Kidney glomerular epithelial cell (primary cell): Measurements from ENCODE around the gene ROCK2.
"Not testable (repeated sequence)": the region's sequence is repeated elsewhere in the genome, so short reads cannot be mapped to it uniquely, and the experiment has no call there.

Experiments used
- DNase-seq: peaks from one replicate; lab custom pipeline; 2025; lab: John Stamatoyannopoulos, UW

ROCK2 gene

GRCh38 chr2:11340717-11341116 is 3.7 kb downstream of the ROCK2 start:
- no peak for DNase-seq

DNA sequence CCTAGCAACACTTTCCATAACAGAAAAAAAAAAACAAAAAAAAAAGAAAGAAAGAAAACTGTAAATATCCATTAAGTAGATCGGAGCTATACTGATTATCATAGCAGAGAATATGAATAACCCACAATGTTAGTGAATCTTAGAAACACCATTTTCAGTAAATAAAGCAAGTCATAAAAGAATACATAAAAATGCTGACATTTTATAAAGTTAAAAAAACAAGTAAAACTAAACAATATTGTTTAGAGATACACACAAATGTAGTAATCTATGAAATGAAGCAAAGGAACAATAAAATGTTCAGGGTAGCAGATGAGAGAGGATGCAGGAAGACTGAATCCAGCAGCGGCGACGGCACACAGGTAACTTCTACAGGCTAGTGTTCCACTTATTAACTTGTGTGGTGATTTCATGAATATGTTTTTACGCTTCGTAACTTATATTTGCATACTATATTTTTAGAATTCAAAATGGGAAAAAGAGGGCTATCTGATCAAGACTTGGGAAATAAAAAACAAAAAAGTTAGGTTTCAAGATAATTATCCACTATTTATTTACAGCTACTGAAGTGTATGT is 4.8 kb downstream of the ROCK2 start:
- no peak for DNase-seq

DNA sequence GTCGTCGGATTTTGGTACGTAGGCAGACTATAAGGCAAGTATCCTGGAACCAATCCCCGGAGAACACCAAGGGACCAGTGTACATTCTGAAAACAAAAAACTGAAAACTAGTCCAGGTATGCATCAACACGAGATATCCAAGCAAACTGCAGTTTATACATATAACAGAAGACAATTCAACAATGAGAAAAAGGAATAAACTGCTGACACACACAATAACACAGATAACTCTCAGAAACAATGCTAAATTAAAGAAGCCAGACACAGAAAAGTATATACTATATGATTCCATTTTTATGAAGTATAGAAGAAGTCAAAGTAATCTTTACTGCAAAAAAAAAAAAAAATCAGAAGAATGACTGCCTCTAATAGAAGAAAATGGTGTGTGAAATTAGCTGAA is 5.9 kb downstream of the ROCK2 start:
- no peak for DNase-seq

- no peak for DNase-seq
Observed at GRCh38 chr2:11337909-11338308, 6.5 kb downstream of the ROCK2 start.

DNA sequence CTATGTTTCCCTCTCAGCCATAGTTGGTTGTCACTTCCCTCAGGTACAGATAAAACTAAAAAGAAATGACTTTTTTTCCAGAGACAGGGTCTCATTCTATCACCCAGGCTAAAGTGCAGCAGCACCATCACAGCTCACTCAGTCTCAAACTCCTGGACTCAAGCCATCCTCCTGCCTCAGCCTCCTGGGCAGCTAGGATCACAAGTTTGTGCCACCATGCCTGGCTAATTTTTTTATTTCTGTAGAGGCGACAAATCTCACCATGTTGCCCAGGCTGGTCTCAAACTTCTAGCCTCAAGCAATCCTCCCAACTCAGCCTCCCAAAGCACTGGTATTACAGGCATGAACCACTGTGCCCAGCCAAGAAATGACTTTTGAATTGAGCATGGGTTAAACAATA is 8.2 kb downstream of the ROCK2 start:
- no peak for DNase-seq

DNA sequence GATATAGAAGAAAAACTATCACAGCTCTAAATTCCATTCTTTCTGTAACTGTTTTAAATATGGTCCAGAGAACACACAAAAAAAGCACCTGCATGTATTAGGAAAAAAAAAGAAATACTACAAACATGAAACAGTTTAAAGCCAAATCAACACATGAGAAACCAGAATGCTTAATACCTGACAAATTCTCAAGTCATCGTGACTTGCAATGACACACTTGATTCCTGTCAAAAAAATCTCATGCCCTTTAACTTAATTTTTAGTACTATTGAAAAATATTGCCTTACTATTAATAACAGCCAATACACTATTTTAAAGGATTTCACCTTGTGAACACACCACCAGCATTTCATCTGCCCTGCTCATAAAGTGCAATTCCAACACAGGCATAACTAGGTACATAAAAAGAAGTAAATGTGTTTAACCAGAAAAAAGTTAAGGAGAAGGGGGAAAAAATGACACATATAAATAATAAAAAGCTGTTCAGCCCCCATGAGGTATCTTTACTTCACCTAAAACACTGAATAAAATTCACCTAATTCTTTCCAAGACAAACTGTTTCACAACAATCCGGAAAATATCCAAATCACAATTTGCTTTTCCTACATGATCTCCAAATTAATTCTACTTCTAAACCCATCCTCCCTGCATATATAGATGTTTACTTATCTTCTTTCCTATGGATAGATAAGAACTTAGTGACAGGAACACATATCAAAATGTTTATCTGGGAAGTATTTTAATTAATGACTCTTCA is 10.8 kb downstream of the ROCK2 start:
- DNase-seq = no peak

GRCh38 chr2:11332596-11332995 is 11.8 kb downstream of the ROCK2 start:
- DNase-seq = no peak

GRCh38 chr2:11330457-11331142 is 13.8 kb downstream of the ROCK2 start:
- no peak for DNase-seq

DNA sequence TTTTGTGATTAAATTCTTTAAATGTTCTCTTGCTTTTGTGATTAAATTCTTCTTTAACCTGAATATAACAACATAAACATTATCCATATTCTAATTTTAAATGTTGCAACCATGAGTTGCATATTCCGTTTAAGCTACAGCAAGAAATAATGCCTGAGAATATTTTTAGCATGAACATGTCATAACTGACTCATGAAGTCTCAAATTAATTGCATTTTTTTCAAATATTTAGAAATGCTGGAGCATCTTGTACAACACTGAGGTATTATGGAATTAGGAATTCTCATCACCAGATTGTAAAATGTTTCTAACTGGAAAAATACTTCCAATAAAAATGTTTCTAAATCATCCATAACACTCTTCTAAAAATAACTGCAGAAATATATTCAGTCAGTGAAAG is 14.7 kb downstream of the ROCK2 start:
- DNase-seq = no peak

GRCh38 chr2:11328522-11328921 is 15.9 kb downstream of the ROCK2 start:
- not testable (repeated sequence) for DNase-seq

DNA sequence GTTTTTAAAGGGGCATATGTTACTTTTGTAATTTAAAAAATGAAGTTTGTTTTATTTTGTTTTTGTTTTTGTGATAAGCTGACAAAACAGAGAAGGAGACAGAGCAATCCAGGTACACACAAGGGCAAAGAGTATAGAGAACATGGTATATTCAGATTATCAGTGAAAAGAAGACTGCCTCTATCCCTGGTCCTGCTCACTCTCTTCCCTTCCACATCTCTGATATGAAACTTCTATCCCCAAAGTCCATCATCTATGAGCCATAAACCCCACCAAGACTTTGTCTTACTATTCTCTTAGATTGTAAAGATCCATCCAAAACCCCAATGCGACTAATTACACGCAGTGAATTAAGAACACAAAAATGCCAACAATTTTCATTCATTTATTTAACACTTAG is 16.6 kb downstream of the ROCK2 start:
- DNase-seq = no peak

DNA sequence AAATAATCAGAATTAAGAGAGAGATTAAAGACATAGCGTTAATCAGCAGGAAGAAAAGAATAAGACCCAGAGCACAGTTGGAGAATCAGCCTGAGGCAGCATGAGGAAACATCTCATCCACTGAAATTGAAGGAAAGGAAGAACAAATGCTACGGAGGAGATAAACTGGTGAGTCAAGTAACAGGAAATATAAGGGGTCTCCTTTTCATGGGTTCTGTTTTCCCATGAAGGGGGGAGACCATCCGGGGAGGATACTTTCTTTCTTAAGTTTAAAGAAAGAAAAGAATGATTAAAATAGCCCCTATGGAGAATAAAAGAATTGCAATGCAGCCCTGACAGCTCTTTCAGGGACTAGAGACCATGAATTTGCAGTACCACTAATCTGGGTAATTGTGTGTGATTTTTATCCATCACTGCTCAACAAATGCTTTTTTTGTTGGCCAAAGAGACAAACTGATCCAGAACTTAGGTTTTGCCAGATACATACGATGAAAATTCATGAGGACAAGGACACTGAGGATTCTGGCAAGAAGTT is 17.7 kb downstream of the ROCK2 start:
- DNase-seq = no peak

- no peak for DNase-seq
Observed at GRCh38 chr2:11325961-11326676, 18.3 kb downstream of the ROCK2 start.

DNA sequence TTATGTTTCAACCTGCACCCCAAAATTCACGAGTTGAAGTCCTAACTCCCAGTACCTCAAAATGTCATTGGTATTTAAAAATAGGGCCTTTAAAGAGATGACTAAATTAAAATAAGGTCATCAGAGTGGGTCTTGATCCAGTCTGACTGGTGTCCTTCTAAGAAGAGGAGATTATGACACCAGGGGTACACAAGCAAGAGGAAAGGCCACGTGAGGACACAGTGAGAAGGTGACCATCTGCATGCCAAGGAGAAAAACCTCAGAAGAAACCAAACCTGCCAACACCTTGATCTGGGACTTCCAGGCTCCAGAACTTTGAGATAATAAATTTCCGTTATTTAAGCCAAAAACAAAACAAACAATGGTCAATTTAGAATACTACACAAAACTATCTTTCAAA is 22.6 kb downstream of the ROCK2 start:
- DNase-seq = no peak

DNA sequence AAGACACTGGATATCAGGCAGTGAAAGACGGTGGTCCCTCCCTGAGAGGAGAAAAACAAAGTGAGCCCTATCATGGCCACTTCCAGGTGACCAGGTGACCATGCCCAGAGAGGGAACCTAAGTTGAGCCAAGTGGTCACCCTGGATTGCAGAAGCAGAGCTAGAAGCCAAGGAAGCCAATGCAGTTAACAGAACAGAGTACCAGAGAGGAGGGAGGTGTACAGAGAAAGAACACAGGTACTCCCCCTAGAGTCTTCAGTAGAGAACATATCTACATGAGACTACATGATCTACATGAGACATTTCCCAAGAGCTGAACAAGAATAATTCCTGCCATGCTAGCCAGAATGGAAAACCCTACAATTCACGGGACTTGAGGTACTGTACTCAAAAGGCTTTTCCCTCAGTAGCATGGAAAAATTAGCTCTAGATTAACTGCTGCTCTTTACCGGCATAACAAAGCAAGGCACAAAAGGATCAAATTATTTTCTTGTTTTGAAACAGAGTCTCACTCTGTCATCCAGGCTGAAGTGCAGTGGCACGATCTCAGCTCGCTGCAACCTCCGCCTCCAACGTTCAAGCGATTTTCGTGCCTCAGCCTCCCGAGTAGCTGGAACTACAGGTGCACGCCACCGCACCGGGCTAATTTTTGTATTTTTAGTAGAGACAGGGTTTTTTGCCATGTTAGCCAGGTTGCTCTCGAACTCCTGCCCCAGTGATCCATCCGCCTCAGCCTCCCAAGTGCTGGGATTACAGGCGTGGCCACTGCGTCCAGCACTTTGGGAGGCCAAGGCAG is 23.5 kb downstream of the ROCK2 start:
- DNase-seq = no peak

DNA sequence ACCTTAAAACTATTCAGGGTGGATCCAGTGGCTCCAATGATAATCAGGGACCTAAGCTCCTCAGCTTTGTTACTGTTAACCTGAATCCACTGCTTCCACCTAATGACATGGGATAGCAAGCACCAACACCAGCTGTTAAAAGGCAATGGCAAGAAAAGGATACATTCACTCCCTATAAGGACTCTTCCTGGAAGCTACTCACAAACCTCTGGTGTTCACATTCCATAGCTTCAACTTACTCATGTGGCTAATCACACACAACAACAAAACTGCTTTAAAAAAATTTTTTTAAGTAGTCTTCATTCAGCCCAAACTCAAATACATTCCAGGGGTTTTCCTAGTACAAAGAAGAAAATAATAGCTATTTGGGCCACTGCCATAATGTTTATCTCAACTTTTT is 24.5 kb downstream of the ROCK2 start:
- no peak for DNase-seq

- DNase-seq = no peak
Observed at GRCh38 chr2:11315074-11315705, 29.2 kb downstream of the ROCK2 start.

DNA sequence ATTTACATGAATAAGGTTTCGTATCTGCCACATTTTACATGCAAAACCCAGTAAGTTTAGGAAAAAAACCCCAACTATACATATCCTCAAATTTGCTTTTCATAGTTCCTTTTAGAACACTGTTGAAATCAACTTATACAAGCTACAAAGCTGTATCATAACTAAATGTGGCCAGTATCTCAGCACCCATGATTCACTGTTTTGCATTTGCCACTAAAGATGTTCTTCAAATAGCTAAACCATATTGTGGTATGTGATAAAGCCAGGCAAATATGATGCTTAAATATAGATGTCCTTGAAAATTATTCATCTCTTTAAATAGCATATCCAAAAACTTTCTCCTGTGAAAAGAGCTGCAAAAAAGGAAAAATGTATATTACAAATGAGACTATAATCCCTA is 29.9 kb downstream of the ROCK2 start:
- DNase-seq = no peak

DNA sequence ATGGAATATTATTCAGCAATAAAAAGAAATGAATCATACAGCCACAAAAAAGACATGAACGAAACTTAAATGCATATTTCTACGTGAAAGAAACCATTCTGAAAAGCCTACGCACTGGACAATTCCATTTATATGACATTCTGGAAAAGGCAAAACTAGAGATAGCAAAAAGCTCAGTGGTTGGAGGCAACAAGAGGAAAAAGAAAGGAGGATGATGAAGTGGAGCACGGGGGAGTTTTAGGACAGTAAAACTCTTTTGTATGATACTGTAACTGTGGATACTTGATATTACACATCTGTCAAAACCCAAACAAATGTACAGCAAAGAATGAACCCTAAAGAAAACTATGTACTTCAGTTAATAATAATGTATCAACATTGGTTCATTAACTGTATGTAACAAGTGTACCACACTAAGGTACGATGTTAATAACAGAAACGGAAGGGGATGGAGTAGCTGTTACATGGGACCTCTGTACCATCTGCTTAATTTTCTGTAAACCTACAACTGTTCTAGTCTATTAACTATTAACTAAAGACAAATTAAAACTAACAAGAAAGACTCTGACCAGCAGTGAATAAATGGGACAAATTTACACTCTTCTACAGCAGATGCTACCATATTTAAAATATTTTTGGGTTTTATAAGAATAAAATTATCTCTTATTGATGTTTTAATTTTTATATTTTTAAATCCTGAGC is 31.5 kb downstream of the ROCK2 start:
- DNase-seq = no peak

- no peak for DNase-seq
Observed at GRCh38 chr2:11311543-11311942, 32.9 kb downstream of the ROCK2 start.

DNA sequence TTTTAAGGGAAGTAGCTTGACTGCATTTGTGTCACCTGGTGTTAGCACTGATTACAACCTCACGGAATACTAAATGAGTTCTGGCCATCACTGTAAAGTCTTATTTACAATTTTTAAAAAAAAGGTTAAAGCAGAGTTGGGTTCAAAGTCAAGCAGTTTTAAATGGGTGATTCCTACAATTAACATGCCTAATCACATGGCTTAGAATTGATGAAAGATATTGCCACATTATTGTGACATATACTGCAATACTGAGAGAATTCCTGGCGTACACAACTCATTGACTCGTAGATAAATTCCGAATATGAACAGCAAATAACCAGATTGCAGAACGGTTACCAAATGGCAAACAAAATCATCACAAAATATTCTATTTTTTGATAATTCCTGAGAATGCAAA is 34.2 kb downstream of the ROCK2 start:
- no peak for DNase-seq
